ENCODE data around the gene ANO7. TPM values are rescaled to one million over a fixed set of nuclear protein-coding genes. Genes with fewer than 3 reads are reported as not detected.

Gene ANO7
- total RNA-seq, 1 experiment from 2014 or later = 0.84 TPM

GRCh38 chr2:241265506-241265905, 77.0 kb downstream of the ANO7 start:
- H3K36me3 ChIP-seq (ENCODE audit: control insufficient read depth in 1 of 2, insufficient read depth in 2 of 2, low read length in 2 of 2) = peaks cover 57 to 62% of the 10 kb centered on the region in 2 experiments

More at GRCh38 chr2:241265506-241265905, 77.0 kb downstream of the ANO7 start:
- RAD21 ChIA-PET (ENCODE audit: low non-redundant PET in 1 of 2, low total read pairs in 2 of 2, uncharacterized antibody in 2 of 2, unreplicated experiment in 2 of 2) = no interaction called here
- no TSS peak for BruUV-seq (replicated peaks)
- Histone ChIP-seq H3K4me2 (ENCODE audit: low read length) (no peak overlapping the region), H3K79me2 (ENCODE audit: insufficient read depth, low read length) (peaks cover 87% of the 10 kb centered on the region), H3K27me3 (ENCODE audit: insufficient read depth, low read length) (no peaks in the 10 kb centered on the region), H3K4me3 (replicated peaks in 1 of 2; ENCODE audit: low read depth in 1 of 2, low read length in 2 of 2) (no peak overlapping the region), H3K9ac (ENCODE audit: low read length) (no peak overlapping the region), H3K9me2 (ENCODE audit: insufficient read depth) (no peaks in the 10 kb centered on the region), H3K27ac (ENCODE audit: low read depth, low read length) (no peak overlapping the region), H4K20me1 (ENCODE audit: insufficient read depth) (peaks cover 7% of the 10 kb centered on the region; the same call in 1 of the 2 replicates), H3K9me3 (ENCODE audit: control insufficient read depth in 1 of 2, insufficient read depth in 1 of 2, low read depth in 1 of 2, low read length in 2 of 2) (no peaks in the 10 kb centered on the region), H3K4me1 (ENCODE audit: control insufficient read depth in 1 of 2, insufficient read depth in 2 of 2, low read length in 2 of 2) (peaks cover 5 to 14% of the 10 kb centered on the region in 2 experiments; a peak in 2 of 4 replicates), H2AFZ (ENCODE audit: low read depth, low read length, poor library complexity, severe bottlenecking) (no peak overlapping the region)
- intact Hi-C loops (cut with micrococcal nuclease) = no loop called here
- TF ChIP-seq EZH2 (IDR thresholded peaks at IDR 0.05) (no peak), ELF1 (IDR thresholded peaks at IDR 0.05; ENCODE audit: borderline replicate concordance, low read depth) (no peak), MAX (IDR thresholded peaks at IDR 0.05) (no peak), CTCF (IDR thresholded peaks at IDR 0.05 in 2 of 3, conservative IDR thresholded peaks at IDR 0.05 in 1 of 3; ENCODE audit: borderline replicate concordance in 1 of 3, insufficient read depth in 1 of 3, low read depth in 2 of 3, low read length in 2 of 3) (no peak), SIN3A (IDR thresholded peaks at IDR 0.05; ENCODE audit: low read depth) (no peak), CEBPB (IDR thresholded peaks at IDR 0.05; ENCODE audit: low read depth) (no peak), YY1 (IDR thresholded peaks at IDR 0.05; ENCODE audit: extremely low read depth, insufficient replicate concordance, low read depth, low read length) (no peak), POLR2AphosphoS5 (IDR thresholded peaks at IDR 0.05; ENCODE audit: low read depth, low read length) (no peak), ATF3 (IDR thresholded peaks at IDR 0.05) (no peak), ZFX (IDR thresholded peaks at IDR 0.05) (no peak), REST (IDR thresholded peaks at IDR 0.05; ENCODE audit: low read depth) (no peak), SP1 (IDR thresholded peaks at IDR 0.05; ENCODE audit: low read depth) (no peak), JUND (IDR thresholded peaks at IDR 0.05) (no peak), TCF7L2 (IDR thresholded peaks at IDR 0.05; ENCODE audit: borderline replicate concordance, extremely low read depth, insufficient read depth, insufficient read length) (no peak), RAD21 (IDR thresholded peaks at IDR 0.05; ENCODE audit: low read depth) (no peak), CBX3 (IDR thresholded peaks at IDR 0.05; ENCODE audit: low read depth) (no peak), FOSL1 (IDR thresholded peaks at IDR 0.05; ENCODE audit: low read depth) (no peak)
- DNase-seq (ENCODE audit: low read depth, low spot score) (no peak), ATAC-seq (no peak)
- CTCF ChIA-PET = no interaction called here
- POLR2A ChIA-PET = no interaction called here
